Right lobe of liver (tissue), 4 donors: ENCODE measurements around the gene ANKLE2.

Experiments used
- CTCF ChIP-seq, 4 donors: fragments of 200-600 bp in 3 of 4; fragments of 450-650 bp in 1 of 4; IDR thresholded peaks; one replicate each; pipeline versions ENCODE4 v1.5.1 to v1.8.0; 2016 to 2022; ENCODE audit warnings: antibody characterized with exemption in 4 of 4, mild to moderate bottlenecking in 2 of 4
- POLR2A ChIP-seq: fragments of 450-650 bp; IDR thresholded peaks from one replicate; pipeline ENCODE4 v1.6.1; 2017; ENCODE audit warnings: antibody characterized with exemption, mild to moderate bottlenecking
- donor health status: DM: no; HTN: no; CAD: no.
- donor health status: DM: no; HTN: no; CAD: no.
- donor health status: DM: no; HTN: yes; CAD: no.

- TF ChIP-seq POLR2A (no peak), CTCF (IDR thresholded peaks at IDR 0.05) (no peak)
Measured at GRCh38 chr12:132675757-132676432, 85.7 kb downstream of the ANKLE2 start.
